ENCODE measurements around the gene KRTAP2-2.

- TF ChIP-seq CTCF (IDR thresholded peaks at IDR 0.05) (no peak), EP300 (IDR thresholded peaks at IDR 0.05) (no peak)
These were observed 28.1 kb downstream of the KRTAP2-2 start, which contains the start of gene KRTAP1-5 for GRCh38 chr17:41026715-41027471.
